GM18520 (cell line): ENCODE data around the gene CIDEB.
"Not testable (repeated sequence)": the region's sequence is repeated elsewhere in the genome, so short reads cannot be mapped to it uniquely, and the experiment has no call there.

Experiments
- ATAC-seq: cut with Tn5 transposase; IDR thresholded peaks from one replicate; pipeline ENCODE4 v1.9.1; 2021; ENCODE audit not compliant: unreplicated experiment

The CIDEB gene, protein sequence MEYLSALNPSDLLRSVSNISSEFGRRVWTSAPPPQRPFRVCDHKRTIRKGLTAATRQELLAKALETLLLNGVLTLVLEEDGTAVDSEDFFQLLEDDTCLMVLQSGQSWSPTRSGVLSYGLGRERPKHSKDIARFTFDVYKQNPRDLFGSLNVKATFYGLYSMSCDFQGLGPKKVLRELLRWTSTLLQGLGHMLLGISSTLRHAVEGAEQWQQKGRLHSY

DNA sequence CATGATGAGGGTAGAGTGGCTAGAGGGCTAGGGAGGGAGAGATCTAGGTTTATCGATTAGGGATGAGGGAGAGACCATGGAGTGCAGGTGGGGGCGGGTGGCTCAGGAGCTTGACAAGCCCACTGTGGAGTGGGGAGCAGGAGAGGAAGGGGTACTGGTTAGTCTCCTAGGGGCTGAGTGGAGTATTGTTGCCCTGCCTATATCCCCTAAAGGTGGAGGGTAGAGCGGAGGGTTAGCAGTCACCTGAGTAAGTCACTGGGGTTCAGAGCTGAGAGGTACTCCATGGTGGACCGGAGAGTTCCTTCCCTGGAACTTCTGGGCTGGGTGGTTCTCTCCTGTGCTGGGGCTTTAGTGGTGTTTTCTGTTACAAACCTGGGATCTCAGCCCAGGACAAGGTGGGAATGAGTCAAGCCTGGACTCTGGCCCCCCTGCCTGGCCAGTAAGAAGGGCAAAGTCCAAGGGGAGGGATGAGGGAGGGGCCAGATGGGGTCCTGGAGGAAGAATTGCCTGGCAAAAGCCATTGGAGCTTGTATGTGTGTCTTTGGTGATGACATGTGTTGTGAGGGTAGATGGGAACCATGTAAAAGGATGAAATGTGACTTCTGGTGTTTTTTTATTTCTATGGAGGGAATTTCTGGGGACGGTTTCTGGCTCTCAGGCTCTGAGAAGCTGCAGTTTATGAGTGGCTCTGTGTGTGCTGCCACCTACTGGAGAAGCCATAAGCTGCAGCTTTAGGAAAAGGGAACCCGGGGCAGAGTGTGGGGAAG is at the start of gene CIDEB:
Gene CIDEB, minus strand, starts transcription at position 403 of the 767 bp plus-strand sequence. Its CDS starts 119 bp downstream, at position 284.
- ATAC-seq: no peak

DNA sequence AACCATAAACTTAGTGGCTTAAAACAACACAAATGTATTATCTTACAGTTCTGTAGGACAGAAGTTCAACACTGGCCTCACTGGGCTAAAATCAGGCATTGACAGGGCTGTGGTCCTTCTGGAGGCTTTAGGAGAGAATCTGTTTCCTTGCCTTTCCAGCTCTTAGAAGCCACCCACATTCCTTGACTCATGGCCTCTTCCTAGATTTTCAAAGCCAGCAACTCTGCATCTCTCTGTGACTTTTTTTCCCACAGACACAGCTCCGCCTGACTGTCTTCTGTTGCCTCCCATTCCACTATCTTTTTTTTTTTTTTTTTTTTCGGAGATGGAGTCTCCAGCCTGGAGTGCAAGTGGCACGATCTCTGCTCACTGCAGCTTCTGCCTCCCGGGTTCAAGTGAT is 48.4 kb upstream of the CIDEB start:
- no peak for ATAC-seq

DNA sequence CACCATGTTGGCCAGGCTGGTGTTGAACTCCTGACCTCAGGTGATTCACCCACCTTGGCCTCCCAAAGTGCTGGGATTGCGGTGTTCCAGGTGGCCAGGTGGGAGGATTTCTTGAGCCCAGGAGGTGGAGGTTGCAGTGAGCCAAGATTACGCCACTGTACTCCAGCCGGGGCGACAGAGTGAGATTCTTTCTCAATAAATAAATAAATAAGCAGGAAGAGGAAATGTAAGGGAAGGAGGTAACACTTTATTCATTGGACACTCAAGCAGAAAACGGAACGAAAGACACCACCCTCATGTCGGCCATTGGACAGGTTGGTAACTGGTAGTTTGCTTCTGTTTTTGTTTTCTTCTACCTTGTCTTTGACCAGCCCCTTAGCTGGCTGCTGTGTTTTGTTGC is 47.2 kb upstream of the CIDEB start:
- ATAC-seq: no peak

DNA sequence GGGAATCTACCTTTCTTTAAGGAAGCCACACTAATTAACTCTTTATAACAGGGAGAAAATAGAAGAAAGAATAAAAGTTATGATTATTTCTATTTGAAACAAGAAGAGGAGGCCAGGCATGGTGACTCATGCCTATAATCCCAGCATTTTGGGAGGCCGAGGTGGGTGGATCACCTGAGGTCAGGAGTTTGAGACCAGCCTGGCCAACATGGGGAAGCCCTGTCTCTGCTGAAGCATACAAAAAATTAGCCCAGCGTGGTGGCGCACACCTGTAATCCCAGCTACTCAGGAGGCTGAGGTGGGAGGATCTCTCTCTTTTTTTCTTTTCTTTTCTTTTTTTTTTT is 46.7 kb upstream of the CIDEB start:
- ATAC-seq: not testable (repeated sequence)

DNA sequence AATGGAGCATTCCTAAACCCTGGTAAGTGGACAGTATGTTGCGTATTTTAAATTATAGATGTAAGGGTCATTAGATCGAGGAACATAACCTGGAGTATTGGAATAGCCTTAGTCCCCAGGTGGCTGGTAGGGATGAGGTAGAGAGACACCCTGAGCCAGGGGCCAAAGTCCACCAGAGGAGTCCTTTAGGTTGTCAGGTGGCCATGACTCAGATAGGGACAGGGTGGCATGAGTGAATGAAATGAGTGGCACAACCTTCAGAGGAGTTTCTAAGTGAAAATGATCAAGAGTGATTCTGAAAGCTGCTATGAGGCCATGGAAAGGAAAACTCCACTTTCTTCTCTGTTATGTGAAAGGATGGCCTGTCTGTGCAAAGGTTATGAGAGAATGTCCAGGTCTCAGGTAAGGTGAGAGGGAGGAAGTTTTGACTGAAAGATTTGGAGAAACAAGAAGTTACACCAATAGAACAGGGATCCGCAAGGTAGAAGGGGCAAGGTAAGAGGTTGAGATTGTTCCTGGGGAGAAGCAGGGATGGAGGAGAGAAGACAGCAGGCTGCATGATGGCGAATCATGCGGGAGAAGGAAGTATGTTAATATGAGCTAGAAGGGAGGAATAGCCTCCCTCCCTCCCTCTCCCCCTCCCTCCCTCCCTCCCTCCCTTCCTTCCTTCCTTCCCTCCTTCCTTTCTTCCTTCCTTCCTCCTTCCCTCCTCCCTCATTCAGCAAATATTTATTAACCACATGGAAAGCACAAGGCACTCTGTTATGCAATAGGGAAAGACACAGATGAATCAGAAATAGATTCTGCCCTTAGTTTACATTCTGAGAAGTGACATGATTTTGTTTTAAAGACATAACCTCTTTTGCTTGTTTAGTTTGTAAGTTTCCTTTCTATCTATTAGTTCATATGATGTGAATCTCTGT is 46.0 kb upstream of the CIDEB start:
- ATAC-seq: no peak

DNA sequence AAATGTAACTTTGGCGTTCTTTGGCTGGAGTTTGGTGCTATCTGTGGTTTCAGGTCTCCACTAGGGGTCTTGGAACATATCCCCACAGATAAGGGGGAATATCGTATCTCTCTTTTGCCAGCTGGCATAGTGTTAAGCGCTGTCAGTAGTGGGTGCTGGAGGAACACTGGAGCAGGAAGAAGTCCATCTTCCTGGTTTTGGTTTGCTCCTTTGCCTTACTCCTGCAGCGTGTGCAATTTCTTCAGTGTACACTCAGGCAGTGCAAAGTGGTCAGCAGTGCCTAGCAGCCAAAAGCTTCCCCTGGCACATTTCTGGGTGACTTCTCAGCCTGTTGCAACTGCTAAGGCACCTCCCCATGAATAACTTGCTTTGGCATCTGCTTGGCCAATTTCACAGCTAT is 43.7 kb upstream of the CIDEB start:
- no peak for ATAC-seq

DNA sequence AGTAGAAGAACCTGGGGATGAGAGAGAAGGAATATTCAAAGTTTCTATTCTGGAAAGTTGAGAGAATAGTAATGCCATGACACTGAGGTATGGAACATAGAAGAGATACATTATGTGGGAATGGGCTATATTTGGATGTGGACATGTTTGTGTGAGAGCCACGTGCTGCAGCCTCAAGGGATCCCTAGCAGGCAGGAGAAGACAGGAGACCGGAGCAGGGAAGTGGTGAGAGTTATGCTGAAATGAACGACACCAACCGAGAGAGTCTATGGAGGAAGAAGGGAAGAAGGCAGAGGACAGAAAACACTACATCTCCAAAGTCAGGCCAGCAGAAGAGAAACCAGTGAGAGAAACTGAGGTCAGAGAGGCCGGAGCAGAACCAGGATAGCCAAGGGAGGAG is 42.0 kb upstream of the CIDEB start:
- ATAC-seq: no peak

DNA sequence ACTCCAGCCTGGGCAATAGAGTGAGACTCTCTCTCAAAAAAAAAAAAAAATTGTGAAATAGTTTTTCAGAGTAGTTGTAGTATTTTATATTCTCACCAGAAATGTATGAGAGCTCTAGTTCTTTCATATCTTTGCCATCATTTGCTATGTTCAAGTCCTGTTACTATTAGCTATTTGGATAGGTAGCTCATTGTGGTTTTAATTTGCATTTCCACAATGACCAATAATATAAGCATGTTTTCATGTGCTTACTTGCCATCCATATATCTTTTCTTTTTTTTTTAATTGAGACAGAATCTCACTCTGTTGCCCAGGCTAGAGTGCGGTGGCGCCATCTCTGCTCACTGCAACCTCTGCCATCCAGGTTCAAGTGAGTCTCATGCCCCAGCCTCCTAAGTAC is 40.4 kb upstream of the CIDEB start:
- no peak for ATAC-seq

DNA sequence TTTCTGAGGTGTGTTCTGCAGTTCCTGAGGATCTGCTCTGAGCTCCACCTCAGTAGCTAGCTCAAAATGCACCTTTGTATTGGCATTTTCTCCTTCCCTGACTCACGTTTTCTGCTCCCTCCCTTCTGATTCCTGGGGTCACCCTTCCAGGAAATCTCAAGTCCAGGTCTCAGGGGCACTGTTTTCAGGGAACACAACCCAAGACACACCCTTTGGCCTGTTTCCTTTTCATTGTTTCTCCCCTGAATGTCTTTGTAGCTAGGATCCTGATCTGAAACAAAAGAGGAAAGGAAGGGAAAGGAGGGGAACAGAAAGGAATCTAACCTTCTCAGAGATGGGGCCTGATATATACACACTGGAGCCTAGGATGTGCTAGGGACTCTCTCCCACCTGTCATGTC is 39.4 kb upstream of the CIDEB start:
- ATAC-seq: no peak

DNA sequence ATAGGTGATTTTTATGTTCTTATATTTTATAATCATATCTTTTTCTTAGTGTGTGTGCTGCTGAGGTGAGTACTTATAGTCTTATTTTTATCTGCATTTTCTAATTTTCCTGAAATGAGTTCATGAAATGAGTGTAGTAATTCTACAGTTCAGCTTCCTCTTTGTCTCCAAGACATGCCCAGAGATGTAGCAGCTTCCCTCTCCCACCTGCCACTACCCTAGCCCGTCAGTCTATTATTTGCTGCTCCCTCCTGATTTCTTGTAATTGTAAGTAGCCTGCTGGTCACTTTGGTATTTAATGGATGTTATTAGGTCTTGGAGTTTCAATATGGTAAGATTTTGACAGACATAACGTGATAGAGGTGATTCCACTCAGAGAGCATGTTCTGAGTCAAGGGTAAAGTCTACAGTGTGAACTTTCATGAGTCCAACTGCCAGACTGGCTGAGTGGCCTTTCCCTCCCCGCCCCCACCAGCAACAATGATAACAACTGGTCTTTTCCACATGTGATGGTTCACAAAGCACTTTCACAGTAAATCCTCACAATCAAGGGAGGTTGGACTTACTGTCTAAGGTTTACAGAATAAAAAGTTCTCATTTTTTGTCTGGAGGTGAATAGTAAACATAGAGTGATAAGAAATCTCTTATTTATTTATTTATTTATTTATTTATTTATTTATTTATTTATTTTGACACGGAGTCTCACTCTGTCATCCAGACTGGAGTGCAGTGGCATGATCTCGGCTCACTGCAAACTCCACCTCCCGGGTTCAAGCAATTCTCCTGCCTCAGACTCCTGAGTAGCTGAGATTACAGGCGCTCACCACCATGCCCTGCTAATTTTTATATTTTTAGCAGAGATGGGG is 36.3 kb upstream of the CIDEB start:
- no peak for ATAC-seq

DNA sequence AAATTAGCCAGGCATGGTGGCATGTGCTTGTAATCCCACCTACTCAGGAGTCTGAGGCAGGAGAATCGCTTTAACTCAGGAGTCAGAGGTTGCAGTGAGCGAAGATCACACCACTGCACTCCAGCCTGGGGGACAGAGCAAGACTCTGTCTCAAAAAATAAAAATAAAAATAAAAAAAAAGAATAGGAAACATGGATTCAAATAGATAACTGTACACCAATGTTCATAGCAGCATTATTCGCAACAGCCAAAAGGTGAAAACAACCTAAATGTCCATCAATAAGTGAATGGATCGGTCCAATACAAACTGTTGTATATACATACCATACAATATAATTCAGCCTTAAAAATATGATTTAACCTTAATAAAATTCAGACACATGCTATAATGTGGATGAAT is 35.1 kb upstream of the CIDEB start:
- ATAC-seq: no peak

DNA sequence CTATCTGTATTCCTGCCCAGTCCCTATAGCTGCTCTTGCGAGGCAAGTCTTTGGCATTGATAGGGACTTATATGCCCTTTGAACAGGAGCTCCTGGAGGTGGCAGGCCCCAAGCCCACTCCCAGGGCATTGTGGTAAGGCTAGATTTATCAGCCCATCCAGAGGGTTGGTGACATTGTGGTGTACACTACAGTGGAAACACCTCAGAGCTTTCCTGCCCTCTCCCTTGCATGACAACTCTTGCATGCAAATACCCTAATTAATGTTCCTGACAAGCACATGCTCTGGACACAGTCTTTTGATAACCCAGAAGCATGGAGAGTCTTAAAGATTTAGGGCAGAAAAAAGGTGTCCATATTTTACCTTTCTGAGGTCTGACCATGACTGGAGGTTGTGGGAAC is 32.8 kb upstream of the CIDEB start:
- no peak for ATAC-seq

DNA sequence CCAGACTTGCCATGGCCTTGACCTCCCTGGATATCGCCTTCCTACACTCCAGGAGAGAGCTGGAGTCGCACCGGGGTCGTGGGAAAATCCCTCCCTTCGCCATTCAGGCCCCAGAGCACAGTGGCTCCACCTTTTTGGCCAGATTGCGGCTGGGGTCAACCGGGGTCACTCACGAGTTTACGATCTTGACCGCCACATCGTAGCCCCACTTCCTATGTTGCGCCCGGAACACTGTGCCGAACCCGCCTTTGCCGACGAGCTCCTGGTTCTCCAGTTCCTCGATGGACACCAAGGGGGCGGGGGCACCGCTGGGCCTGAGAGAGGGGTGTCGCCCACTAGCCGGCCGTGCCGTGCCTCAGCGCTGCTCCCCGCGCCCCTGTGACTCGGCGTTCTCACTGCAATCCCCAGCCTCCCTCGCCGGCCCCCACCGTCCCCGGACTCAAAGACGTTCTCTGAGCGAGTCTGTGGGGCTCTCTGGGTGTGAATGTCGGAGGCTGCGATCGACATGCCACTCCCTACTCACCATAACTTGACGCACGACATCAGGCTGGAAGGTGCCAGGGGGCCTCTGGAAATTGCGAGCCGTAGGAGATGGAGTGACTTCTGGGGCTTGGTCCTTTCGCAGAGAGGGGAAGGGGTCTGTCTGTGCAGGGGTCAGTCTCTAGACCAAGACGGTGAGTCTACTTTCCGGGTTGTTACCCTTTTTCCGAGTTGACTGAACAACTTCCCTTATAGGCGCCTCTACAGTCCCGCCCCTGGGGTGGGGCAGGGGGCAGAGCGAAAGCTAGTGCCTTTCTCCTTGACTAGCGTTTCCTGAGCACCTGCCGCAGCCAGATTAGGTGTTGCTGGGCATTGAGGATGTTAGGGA is 31.7 kb upstream of the CIDEB start, which contains the start of gene RIPK3:
Gene RIPK3, minus strand, starts transcription at position 708 of the 868 bp plus-strand sequence. Its CDS starts 165 bp downstream, at position 543.
- ATAC-seq: no peak

DNA sequence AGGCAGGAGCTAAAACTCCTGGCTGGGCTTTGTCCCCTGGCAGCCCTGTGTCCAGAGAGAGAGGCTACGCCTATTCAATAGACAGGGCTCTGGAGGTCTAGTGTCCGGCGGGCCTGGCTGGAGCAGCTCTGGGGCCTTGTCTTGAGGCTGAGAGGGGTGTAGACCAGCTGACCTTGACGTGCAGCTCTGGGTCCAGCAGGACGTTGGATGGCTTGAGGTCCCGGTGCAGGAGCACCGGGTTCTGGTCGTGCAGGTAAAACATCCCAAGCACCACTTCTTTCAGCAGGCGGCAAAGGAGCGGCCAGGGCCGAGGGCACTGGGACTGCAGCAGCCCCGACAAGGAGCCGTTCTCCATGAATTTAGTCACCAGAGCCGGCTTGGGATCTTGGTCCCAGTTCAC is 31.1 kb upstream of the CIDEB start:
- ATAC-seq: no peak

DNA sequence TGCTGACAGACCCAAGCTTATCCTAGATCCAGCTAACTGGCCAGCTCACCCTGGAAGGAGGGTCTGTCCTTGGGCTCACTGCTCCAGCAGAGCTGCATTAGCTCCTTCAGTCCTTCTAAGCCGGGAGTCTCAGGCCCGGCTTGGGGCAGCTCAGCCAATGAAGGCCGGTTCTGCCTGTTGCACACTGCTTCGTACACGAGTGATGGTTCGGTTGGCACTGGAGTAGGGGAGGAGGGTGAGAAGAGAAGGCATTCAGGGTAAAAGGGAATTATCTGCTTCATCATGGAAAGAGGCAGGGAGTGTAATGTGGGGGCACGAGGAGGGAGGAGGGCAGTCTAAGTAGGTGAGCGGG is 30.0 kb upstream of the CIDEB start:
- ATAC-seq: no peak

DNA sequence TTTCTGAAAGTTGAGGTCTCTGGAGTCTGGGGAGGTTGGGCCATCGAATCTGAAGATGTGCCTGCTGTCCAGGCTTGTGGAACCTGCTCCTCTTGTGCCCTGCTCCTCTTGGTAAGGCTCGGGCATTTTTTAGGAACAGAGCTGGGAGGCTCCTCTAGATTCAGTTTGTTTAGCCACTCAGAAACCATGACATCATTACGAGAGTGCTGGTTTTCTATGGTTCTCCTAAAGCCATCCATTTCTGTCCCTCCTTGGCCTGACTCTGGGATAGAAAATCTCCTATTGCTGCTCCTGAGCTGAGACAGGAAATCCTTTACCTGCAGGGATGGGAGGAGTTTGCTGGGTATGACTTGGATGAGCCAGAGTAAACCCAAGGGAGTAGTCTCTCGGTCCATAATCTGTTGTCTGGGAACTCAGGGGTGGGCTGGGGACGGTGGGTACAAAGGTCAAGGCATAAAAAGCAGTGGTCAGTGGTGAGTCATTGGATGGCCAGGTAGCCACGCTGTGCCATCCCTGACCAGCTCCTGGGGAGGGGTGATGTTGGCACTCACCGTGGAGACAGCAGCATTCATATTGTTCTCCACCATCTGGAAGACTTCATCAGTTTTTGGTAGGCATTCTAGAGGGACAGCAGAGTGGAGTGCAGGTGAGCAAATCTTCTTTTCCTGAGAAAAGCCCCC is 29.5 kb upstream of the CIDEB start:
- ATAC-seq: no peak

DNA sequence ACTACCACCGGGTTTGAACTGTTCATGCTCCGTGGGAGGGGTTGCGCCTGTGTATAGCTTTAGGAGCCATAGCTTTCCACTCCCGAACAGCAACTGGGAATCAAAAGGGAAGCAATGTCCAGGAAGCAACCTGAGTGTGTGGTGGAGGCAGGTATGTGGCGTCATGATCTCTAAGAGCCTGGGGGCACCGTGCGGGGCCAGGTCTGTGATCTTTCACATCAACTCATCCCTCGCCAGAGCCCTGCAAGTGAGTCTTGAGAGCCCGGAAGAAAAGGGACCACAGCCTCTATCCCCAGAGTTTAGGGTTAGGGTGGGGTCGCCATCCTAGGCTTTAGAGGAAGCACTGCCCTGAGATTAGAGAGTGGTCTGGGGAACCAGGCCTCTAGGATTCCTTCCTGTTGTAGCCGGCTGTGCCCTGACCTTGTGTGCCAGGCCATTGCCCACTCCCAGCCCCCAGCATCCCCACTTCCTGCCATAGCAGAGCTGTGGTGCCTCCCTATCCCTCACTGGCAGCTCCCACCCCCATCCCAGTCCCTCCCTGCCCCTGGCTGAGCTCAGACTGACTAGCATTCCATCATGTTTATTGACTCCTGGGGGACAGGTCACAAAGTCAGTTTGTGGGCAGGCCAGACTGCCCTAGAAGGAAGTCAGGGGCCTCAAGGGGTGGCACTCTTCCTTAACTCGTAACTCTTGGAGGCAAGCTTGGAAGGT is 27.8 kb upstream of the CIDEB start:
- no peak for ATAC-seq

DNA sequence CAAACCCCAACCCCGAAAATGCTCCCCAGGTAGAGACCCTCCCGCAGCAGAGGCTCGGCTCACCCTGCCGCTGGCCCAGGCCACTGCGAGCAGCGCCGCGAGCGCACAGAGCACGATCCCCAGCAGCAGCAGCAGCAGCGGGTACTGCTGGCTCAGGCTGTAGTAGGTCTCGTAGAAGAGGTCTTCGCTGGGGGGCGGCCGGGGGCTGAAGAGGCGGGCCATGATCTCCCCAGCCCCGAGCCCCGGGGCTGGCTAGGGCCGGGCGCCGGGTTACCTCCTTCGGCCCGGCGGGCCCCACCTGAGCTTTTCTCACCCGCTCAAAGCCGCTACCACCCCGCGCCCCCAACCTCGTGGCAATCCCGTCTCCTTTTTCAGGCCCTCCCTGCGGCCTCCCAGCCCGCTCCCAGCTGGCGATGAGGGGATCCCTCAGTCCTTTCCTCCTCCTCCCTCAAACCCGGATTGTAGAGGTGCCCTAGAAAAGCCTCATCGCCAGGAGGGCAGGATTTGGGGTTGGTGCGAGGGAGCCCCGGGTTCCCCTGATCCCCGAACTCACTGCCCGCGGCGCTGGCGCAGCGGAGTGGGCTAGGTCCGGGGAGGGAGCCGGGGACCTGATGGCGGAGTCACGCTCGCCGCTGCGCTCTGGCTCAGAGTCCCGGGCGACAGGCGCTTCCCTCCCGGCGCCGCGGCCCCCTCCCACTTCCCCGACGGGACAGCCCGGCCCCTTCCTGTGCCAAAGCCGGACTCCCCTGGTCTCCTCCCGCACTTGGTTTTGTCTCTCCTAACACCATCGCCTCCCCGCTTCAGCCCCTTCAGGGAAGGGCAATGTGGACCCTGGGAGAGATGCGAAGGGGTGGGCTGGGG is 26.9 kb upstream of the CIDEB start, which contains the start of gene ADCY4:
Gene ADCY4, minus strand, starts transcription at position 641 of the 861 bp plus-strand sequence. Its CDS starts 419 bp downstream, at position 222.
- no peak for ATAC-seq
